ENCODE results near the gene PBX1. TPM values are rescaled to one million over a fixed set of nuclear protein-coding genes. Genes with fewer than 3 reads are reported as not detected.

Gene PBX1
- total and polyA plus RNA-seq, 2 experiments from 2014 or later = 40.0 to 104 TPM

DNA sequence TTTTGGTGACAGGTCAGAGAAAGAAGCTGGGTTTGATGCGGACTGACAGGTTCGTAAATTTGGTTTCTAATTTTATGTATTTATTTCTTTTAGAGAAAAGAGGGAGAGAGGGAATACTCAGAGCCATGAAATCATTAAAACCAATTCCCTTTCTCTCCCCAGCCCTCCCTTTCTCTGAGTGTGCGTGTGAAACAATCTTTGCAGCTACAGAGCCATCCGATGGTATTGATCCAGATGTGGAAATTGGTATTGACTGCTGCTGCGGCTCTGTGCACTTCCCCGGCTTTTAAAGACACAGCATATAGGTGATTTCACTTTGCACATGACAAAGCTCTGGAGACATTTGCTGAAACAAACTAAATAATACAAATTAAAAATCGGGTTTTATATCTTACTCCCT, 42.4 kb upstream of the PBX1 start:
- H3K27ac ChIP-seq (ENCODE audit: low read depth) = no peak overlapping the region
- H3K4me1 ChIP-seq (ENCODE audit: insufficient read depth) = no peaks in the 10 kb centered on the region
- H3K4me2 ChIP-seq = no peak overlapping the region
- DNase-seq (ENCODE audit: low spot score) (no peak), ATAC-seq (no peak)
- Mint-ChIP-seq H3K27me3 (ENCODE audit: insufficient read depth, low read depth, poor library complexity) (no peaks in the 10 kb centered on the region), H3K27ac (no peak overlapping the region), H3K4me1 (no peaks in the 10 kb centered on the region), H3K9me3 (no peaks in the 10 kb centered on the region), H3K4me3 (no peak overlapping the region), H3K36me3 (ENCODE audit: low read depth) (no peaks in the 10 kb centered on the region)
- H4K20me1 ChIP-seq (replicated peaks; ENCODE audit: insufficient read depth) = no peaks in the 10 kb centered on the region
- H3K79me2 ChIP-seq (replicated peaks; ENCODE audit: insufficient read depth) = no peaks in the 10 kb centered on the region
- TF ChIP-seq EZH2phosphoT487 (IDR thresholded peaks at IDR 0.05; ENCODE audit: unreplicated experiment) (no peak), POLR2AphosphoS5 (IDR thresholded peaks at IDR 0.05; ENCODE audit: low read depth) (no peak), NANOG (IDR thresholded peaks at IDR 0.05; ENCODE audit: borderline replicate concordance) (no peak), CREB1 (CRISPR knock-in tag; IDR thresholded peaks at IDR 0.05; ENCODE audit: low read depth) (no peak), STAT1 (IDR thresholded peaks at IDR 0.05; ENCODE audit: unreplicated experiment) (no peak), ZNF331 (CRISPR knock-in tag; IDR thresholded peaks at IDR 0.05; ENCODE audit: low read depth) (no peak), EZH2 (IDR thresholded peaks at IDR 0.05; ENCODE audit: low read depth, unreplicated experiment) (no peak), ZNF114 (CRISPR knock-in tag; IDR thresholded peaks at IDR 0.05) (no peak), JUNB (IDR thresholded peaks at IDR 0.05; ENCODE audit: unreplicated experiment) (no peak)
- TF ChIP-seq, protein P1, sequence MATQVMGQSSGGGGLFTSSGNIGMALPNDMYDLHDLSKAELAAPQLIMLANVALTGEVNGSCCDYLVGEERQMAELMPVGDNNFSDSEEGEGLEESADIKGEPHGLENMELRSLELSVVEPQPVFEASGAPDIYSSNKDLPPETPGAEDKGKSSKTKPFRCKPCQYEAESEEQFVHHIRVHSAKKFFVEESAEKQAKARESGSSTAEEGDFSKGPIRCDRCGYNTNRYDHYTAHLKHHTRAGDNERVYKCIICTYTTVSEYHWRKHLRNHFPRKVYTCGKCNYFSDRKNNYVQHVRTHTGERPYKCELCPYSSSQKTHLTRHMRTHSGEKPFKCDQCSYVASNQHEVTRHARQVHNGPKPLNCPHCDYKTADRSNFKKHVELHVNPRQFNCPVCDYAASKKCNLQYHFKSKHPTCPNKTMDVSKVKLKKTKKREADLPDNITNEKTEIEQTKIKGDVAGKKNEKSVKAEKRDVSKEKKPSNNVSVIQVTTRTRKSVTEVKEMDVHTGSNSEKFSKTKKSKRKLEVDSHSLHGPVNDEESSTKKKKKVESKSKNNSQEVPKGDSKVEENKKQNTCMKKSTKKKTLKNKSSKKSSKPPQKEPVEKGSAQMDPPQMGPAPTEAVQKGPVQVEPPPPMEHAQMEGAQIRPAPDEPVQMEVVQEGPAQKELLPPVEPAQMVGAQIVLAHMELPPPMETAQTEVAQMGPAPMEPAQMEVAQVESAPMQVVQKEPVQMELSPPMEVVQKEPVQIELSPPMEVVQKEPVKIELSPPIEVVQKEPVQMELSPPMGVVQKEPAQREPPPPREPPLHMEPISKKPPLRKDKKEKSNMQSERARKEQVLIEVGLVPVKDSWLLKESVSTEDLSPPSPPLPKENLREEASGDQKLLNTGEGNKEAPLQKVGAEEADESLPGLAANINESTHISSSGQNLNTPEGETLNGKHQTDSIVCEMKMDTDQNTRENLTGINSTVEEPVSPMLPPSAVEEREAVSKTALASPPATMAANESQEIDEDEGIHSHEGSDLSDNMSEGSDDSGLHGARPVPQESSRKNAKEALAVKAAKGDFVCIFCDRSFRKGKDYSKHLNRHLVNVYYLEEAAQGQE (IDR thresholded peaks at IDR 0.05; ENCODE audit: unreplicated experiment) = no peak
- TF ChIP-seq, protein P2, sequence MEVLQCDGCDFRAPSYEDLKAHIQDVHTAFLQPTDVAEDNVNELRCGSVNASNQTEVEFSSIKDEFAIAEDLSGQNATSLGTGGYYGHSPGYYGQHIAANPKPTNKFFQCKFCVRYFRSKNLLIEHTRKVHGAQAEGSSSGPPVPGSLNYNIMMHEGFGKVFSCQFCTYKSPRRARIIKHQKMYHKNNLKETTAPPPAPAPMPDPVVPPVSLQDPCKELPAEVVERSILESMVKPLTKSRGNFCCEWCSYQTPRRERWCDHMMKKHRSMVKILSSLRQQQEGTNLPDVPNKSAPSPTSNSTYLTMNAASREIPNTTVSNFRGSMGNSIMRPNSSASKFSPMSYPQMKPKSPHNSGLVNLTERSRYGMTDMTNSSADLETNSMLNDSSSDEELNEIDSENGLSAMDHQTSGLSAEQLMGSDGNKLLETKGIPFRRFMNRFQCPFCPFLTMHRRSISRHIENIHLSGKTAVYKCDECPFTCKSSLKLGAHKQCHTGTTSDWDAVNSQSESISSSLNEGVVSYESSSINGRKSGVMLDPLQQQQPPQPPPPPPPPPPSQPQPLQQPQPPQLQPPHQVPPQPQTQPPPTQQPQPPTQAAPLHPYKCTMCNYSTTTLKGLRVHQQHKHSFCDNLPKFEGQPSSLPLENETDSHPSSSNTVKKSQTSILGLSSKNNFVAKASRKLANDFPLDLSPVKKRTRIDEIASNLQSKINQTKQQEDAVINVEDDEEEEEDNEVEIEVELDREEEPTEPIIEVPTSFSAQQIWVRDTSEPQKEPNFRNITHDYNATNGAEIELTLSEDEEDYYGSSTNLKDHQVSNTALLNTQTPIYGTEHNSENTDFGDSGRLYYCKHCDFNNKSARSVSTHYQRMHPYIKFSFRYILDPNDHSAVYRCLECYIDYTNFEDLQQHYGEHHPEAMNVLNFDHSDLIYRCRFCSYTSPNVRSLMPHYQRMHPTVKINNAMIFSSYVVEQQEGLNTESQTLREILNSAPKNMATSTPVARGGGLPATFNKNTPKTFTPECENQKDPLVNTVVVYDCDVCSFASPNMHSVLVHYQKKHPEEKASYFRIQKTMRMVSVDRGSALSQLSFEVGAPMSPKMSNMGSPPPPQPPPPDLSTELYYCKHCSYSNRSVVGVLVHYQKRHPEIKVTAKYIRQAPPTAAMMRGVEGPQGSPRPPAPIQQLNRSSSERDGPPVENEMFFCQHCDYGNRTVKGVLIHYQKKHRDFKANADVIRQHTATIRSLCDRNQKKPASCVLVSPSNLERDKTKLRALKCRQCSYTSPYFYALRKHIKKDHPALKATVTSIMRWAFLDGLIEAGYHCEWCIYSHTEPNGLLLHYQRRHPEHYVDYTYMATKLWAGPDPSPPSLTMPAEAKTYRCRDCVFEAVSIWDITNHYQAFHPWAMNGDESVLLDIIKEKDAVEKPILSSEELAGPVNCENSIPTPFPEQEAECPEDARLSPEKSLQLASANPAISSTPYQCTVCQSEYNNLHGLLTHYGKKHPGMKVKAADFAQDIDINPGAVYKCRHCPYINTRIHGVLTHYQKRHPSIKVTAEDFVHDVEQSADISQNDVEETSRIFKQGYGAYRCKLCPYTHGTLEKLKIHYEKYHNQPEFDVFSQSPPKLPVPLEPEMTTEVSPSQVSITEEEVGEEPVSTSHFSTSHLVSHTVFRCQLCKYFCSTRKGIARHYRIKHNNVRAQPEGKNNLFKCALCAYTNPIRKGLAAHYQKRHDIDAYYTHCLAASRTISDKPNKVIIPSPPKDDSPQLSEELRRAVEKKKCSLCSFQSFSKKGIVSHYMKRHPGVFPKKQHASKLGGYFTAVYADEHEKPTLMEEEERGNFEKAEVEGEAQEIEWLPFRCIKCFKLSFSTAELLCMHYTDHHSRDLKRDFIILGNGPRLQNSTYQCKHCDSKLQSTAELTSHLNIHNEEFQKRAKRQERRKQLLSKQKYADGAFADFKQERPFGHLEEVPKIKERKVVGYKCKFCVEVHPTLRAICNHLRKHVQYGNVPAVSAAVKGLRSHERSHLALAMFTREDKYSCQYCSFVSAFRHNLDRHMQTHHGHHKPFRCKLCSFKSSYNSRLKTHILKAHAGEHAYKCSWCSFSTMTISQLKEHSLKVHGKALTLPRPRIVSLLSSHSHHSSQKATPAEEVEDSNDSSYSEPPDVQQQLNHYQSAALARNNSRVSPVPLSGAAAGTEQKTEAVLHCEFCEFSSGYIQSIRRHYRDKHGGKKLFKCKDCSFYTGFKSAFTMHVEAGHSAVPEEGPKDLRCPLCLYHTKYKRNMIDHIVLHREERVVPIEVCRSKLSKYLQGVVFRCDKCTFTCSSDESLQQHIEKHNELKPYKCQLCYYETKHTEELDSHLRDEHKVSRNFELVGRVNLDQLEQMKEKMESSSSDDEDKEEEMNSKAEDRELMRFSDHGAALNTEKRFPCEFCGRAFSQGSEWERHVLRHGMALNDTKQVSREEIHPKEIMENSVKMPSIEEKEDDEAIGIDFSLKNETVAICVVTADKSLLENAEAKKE (CRISPR knock-in tag; IDR thresholded peaks at IDR 0.05) = no peak
- TF ChIP-seq, protein P3, sequence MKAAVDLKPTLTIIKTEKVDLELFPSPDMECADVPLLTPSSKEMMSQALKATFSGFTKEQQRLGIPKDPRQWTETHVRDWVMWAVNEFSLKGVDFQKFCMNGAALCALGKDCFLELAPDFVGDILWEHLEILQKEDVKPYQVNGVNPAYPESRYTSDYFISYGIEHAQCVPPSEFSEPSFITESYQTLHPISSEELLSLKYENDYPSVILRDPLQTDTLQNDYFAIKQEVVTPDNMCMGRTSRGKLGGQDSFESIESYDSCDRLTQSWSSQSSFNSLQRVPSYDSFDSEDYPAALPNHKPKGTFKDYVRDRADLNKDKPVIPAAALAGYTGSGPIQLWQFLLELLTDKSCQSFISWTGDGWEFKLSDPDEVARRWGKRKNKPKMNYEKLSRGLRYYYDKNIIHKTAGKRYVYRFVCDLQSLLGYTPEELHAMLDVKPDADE (IDR thresholded peaks at IDR 0.05) = no peak
- TF ChIP-seq, protein P4, sequence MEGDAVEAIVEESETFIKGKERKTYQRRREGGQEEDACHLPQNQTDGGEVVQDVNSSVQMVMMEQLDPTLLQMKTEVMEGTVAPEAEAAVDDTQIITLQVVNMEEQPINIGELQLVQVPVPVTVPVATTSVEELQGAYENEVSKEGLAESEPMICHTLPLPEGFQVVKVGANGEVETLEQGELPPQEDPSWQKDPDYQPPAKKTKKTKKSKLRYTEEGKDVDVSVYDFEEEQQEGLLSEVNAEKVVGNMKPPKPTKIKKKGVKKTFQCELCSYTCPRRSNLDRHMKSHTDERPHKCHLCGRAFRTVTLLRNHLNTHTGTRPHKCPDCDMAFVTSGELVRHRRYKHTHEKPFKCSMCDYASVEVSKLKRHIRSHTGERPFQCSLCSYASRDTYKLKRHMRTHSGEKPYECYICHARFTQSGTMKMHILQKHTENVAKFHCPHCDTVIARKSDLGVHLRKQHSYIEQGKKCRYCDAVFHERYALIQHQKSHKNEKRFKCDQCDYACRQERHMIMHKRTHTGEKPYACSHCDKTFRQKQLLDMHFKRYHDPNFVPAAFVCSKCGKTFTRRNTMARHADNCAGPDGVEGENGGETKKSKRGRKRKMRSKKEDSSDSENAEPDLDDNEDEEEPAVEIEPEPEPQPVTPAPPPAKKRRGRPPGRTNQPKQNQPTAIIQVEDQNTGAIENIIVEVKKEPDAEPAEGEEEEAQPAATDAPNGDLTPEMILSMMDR (conservative IDR thresholded peaks at IDR 0.05; ENCODE audit: low read depth in 2 of 2) = no peak
- no peaks in the 10 kb centered on the region for H3F3A ChIP-seq (replicated peaks; ENCODE audit: low read depth)
- H3K4me3 ChIP-seq = no peak overlapping the region
- 0 out of 2 replicates have a peak overlapping the region, but pooled peaks have one; percentile 44 for H2AFZ ChIP-seq
- no peaks in the 10 kb centered on the region for H3K27me3 ChIP-seq (ENCODE audit: insufficient read depth)
- H3K36me3 ChIP-seq (ENCODE audit: insufficient read depth) = no peaks in the 10 kb centered on the region
- H3K9me2 ChIP-seq (ENCODE audit: insufficient read depth) = no peaks in the 10 kb centered on the region

All from GM23338 (cell line).